T-helper 1 cell (primary cell): ENCODE results near the gene PRR22.
"Not testable (repeated sequence)": the region's sequence is repeated elsewhere in the genome, so short reads cannot be mapped to it uniquely, and the experiment has no call there.

Experiments used
- DNase-seq, 5 donors: peaks; one replicate each; pipeline ENCODE4 v3.0.0-alpha.2; 2012 to 2020

The PRR22 gene

GRCh38 chr19:5790559-5791520 is 6.3 kb upstream of the PRR22 start, which contains the start of gene DUS3L:
Gene DUS3L, minus strand, starts transcription at chr19:5791163. Its CDS starts 22 bp downstream, at chr19:5791141.
- DNase-seq, result peak; percentile 92 to 98 (median 95)

DNA sequence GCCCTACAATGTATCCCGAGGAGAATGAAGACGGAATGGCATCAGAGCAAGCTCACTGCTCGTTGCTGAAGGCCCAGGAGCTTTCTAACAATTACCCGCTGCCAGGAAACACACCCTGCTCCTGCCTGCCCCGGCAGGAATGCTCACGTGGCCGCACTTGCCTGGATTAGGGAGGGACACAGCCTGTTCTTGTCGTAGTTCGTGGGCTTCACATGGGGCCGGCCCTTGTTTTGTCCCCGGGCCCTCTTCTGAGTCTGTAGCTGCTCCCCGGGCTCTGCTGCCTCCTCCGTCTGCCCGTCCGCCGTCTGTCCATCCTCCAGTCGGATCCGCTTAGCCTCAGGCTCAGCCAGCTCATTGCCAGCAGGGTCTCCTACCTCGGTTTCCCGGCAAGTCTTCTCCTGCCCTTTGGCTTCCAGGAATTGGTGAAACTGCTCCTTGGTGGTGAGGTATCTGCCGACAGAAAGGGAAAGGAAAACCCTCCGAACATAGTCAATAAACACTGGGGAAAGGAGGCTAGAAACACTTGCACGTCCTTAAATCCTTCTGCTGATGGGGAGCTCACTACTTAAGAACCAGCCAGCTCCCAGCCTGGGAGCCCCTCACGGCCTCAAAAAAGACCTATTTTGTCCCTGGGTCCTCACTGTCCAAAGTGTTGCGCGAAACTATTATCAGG is 5.5 kb upstream of the PRR22 start:
- DNase-seq, result no peak

GRCh38 chr19:5789351-5789761 is 4.8 kb upstream of the PRR22 start:
- no peak for DNase-seq

DNA sequence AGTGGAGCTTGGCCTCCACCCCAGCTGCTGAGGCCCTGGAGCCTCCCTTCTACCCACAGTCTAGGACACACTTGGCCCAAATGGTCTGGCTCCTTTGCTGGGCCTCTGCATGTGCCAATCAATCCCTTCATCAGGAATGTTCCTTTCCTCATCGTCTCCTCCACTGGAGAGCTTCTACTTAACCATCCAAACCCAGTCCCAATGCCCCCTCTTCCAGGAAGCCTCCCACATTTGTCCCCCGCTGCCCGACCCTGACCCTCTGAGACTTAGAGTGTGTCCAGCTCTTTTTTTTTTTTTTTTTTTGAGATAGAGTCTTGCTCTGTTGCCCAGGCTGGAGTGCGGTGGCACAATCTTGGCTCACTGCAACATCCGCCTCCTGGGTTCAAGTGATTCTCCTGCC is 3.9 kb upstream of the PRR22 start:
- no peak for DNase-seq

DNA sequence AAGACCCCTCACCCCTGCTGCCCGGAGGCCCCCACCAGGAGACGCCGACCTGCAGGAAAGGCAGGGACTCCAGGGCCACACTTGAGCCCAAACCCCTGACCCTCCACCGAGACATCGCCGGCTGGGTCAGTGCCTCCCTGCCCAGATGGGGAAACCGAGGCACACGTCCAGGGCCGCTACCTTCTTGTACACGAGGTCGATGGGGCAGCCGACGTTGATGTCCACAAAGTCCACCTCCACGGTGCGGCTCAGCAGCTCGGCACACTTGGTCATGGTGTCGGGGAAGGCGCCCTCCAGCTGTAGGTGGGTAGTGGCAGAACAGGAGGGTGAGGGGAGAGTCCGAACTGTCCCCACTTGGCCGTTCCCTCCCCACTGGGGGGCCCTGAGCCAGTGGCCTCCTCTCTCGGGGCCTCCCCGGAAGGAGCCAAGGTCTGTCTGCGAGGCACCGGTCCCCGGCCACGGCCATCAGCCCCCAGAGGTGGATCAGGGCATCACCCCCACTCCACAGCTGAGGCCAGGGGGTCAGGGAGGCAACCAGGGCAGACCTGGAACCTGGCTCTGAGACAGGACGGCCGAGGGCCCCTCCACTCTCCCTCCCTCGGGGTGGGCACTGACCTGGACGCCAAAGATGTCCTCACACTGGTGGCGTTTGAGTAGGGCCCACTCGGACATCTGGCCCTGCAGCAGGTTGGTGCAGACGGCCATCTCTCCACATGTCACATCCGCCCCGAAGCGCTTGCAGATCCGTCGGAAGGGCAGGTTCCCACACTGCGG is 3.0 kb upstream of the PRR22 start:
- no peak for DNase-seq

DNA sequence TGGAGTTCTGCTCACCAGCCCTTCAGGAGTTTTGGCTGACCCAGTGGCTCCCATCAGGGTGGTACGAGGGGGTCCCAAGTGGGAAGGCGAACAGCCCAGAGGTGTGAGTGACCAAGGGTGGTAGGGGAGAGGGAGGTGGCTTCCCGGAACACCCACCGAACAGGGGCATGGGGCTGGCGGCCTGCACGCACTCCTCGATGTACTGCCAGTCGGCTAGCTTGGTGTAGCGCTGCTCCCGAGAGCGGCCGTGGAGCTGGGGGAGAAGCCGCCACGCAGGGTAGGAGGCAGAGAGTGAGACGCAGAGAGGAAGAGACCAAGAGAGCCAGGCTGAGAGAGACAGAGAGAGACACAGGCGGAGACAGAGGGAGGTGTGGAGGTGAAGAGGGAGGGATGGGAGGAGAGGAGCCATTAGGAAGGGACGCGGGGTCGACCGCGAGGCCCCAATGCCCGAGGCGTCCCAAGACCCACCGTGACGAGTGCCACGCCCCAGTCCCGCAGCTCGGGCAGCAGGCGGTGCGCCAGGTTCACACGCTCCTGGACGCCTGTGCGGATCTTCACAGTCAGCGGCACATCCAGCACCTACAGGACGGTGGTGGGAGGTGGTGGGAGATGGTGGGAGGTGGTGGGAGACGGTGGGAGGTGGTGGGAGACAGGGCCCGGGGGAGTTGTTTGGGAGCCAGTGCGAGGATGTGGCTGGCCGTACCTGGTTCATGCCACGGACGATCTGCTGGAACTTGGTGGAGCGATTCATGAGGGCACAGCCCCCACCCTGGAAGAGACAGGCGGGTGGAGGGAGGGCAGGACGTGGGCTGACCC is 2.3 kb upstream of the PRR22 start:
- DNase-seq, result no peak

DNA sequence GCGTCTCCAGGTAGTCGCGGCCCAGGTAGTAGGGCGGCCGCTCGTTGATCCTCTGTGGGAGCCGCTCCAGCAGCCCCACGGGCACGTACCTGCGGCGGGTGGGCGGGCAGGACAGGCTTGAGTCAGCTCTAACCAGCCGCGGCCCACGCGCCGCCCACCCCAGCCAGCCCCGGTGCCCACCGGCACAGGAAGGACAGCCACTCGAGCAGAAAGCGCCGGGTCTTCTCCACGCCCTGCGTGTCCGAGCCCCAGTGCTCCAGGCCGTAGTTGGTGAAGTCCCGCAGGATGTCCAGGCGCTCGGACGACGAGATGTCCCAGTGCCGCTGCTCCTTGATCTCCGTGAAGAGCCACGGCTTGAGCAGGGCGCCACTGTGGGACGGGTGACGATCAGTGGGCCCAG is 877 bp upstream of the PRR22 start:
- DNase-seq, result no peak

GRCh38 chr19:5782945-5783919 is 1.3 kb downstream of the PRR22 start:
- DNase-seq, result no peak

DNA sequence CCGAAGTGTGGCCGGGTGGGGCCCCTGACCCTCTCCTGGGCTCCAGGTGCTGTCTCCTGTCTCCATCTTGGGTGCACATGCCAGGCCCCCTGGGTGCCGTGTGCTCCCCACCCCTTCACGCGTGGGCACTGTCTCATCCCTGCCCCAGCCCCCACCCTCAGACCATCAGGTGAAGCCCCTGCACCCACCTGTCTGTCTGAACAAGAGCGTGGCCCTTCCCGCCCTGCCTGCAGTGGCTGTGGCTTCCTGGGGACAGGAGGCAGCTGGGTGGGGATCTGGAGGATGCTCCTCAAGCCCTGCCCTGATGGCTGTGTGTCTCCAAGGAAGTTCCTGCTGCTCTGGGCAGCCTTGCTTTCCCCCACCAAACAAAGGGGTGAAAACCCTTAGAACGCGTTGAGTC is 2.2 kb downstream of the PRR22 start:
- no peak for DNase-seq

GRCh38 chr19:5780916-5781315 is 3.6 kb downstream of the PRR22 start:
- not testable (repeated sequence) for DNase-seq

DNA sequence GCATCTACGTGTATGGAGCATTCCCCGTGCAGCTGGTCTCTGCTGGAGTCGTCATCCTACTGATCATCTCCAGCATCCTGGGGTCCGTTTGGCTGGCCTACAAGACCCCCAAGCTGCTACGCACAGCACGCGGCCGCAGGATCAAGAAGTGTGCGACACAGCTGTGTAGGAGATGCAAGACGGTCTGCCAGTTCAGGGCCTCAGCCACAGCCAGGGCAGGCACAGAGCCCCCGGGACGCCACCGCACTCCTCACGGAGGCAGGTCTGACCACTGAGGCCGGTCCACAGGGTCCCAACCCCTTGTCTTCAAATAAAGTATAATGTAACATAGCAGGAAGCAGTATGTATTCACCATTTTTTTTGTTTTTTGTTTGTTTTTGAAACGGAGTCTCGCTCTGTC is 6.1 kb downstream of the PRR22 start:
- no peak for DNase-seq

- no peak for DNase-seq
Observed at GRCh38 chr19:5775668-5776309, 8.8 kb downstream of the PRR22 start.

GRCh38 chr19:5774921-5775320 is 9.6 kb downstream of the PRR22 start:
- DNase-seq, result no peak

- no peak for DNase-seq
Observed at GRCh38 chr19:5773276-5773675, 11.3 kb downstream of the PRR22 start.

GRCh38 chr19:5772416-5772815 is 12.1 kb downstream of the PRR22 start:
- DNase-seq, result no peak

DNA sequence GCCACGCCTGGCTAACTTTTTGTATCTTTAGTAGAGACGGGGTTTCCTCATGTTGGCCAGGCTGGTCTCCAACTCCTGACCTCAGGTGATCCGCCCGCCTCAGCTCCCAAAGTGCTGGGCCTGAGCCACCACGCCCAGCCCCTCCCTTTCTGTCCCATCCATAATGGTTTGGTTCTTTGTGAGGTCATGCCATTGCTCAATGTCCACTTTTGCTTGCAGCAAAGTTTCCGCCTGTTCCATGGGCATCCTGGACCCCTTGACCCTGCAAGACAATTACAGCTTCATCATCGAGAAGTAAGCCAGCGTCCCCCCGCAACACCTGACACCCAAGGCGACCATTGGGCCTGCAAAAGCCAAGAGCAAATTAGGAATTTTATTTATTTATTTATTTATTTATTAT is 16.6 kb downstream of the PRR22 start:
- DNase-seq, result no peak

DNA sequence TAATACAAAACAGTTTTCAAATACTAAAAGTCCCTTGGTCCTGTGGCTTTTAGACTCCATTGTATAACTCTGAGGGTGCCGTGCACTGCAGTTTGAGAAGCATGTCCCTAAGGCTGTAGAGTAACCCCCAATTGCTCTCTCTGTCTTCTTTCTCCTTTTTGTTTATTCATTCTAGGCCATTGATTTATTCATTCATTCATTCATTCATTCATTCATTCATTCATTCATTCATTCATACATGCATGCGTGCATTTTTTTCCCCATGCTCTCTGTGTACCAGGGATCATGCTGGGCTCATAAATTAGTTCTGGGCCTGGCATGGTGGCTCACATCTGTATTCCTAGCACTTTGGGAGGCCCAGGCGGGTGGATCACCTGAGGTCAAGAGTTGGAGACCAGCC is 19.3 kb downstream of the PRR22 start:
- DNase-seq, result no peak

DNA sequence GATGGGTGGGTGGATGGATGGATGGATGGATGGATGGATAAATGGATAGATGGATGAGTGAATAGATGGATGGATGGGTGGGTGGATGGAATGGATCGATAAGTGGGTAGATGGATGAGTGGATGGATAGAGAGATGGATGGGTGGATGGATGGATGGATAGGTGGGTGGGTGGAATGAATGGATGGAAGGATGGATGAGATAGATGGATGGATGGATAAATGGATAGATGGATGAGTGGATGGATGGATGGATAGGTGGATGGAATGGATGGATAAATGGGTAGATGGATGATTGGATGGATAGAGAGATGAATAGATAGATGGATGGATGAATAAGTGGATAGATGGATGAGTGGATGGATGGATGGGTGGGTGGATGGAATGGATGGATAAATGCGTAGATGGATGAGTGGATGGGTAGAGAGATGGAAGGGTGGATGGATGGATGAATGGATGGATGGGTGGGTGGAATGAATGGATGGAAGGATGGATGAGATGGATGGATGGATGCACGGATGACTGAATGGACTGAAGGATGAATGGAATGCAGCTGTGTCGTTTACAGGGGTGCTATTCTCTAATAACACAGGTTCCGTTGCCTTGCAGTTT is 21.8 kb downstream of the PRR22 start:
- DNase-seq, result no peak

- DNase-seq, result no peak
Observed at GRCh38 chr19:5753743-5754142, 30.8 kb downstream of the PRR22 start.

DNA sequence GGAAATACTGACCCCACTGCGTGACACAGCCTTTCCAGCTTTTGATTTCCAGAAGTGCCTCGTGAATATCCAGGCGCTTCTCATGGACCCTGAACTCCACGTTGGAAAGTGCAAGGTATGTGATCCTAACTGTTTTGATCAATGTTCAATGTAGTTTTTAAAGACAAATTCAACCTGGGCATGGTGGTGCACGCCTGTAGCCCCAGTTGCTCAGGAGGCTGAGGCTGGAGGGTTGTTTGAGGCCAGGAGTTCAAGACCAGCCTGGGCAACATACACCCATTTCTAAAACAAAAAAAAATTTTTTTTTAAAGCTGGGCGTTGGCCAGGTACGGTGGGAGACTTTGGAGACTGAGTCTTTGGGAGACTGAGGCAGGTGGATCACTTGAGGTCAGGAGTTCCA is 32.8 kb downstream of the PRR22 start:
- no peak for DNase-seq
